GM19025 (cell line): ENCODE results near the gene SMARCD3.

Source experiments
- ATAC-seq: cut with Tn5 transposase; IDR thresholded peaks from one replicate; pipeline ENCODE4 v1.9.1; 2021; ENCODE audit warnings: mild to moderate bottlenecking, low read depth, moderate library complexity; ENCODE audit not compliant: unreplicated experiment

SMARCD3 gene

GRCh38 chr7:151238924-151239836 lies 9.3 kb downstream of the SMARCD3 start:
- ATAC-seq, result no peak

DNA sequence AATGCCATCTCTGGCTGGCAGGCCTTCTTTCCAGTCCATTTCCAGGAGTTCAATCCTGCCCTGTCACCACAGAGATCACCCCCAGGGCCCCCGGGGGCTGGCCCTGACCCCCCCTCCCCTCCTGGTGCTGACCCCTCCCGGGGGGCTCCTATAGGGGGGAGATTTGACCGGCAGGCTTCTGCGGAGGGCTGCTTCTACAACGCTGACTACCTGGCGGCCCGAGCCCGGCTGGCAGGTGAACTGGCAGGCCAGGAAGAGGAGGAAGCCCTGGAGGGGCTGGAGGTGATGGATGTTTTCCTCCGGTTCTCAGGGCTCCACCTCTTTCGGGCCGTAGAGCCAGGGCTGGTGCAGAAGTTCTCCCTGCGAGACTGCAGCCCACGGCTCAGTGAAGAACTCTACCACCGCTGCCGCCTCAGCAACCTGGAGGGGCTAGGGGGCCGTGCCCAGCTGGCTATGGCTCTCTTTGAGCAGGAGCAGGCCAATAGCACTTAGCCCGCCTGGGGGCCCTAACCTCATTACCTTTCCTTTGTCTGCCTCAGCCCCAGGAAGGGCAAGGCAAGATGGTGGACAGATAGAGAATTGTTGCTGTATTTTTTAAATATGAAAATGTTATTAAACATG lies 10.2 kb downstream of the SMARCD3 start:
- ATAC-seq, result no peak

DNA sequence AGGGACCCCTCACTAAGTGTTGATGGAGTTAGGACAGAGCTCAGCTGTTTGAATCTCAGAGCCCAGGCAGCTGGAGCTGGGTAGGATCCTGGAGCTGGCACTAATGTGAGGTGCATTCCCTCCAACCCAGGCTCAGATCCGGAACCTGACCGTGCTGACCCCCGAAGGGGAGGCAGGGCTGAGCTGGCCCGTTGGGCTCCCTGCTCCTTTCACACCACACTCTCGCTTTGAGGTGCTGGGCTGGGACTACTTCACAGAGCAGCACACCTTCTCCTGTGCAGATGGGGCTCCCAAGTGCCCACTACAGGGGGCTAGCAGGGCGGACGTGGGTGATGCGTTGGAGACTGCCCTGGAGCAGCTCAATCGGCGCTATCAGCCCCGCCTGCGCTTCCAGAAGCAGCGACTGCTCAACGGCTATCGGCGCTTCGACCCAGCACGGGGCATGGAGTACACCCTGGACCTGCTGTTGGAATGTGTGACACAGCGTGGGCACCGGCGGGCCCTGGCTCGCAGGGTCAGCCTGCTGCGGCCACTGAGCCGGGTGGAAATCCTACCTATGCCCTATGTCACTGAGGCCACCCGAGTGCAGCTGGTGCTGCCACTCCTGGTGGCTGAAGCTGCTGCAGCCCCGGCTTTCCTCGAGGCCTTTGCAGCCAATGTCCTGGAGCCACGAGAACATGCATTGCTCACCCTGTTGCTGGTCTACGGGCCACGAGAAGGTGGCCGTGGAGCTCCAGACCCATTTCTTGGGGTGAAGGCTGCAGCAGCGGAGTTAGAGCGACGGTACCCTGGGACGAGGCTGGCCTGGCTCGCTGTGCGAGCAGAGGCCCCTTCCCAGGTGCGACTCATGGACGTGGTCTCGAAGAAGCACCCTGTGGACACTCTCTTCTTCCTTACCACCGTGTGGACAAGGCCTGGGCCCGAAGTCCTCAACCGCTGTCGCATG lies 11.0 kb downstream of the SMARCD3 start:
- ATAC-seq, result no peak

- ATAC-seq, result no peak
Observed at GRCh38 chr7:151236406-151236805, 12.1 kb downstream of the SMARCD3 start.

DNA sequence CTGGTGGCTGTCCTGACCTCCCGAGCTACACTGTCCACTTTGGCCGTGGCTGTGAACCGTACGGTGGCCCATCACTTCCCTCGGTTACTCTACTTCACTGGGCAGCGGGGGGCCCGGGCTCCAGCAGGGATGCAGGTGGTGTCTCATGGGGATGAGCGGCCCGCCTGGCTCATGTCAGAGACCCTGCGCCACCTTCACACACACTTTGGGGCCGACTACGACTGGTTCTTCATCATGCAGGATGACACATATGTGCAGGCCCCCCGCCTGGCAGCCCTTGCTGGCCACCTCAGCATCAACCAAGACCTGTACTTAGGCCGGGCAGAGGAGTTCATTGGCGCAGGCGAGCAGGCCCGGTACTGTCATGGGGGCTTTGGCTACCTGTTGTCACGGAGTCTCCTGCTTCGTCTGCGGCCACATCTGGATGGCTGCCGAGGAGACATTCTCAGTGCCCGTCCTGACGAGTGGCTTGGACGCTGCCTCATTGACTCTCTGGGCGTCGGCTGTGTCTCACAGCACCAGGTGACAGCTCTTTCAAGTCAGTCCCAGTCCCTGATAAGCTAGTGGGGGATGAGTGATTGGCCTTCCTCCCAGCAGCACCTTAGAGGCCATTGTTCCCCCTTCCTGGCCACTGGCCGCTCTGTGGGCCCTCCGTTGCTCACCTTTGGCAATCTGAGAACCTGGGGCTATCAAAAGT lies 13.3 kb downstream of the SMARCD3 start:
- no peak for ATAC-seq

DNA sequence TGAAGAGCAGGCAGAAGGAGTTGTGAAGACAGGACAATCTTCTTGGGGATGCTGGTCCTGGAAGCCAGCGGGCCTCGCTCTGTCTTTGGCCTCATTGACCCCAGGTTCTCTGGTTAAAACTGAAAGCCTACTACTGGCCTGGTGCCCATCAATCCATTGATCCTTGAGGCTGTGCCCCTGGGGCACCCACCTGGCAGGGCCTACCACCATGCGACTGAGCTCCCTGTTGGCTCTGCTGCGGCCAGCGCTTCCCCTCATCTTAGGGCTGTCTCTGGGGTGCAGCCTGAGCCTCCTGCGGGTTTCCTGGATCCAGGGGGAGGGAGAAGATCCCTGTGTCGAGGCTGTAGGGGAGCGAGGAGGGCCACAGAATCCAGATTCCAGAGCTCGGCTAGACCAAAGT lies 14.7 kb downstream of the SMARCD3 start:
- no peak for ATAC-seq

DNA sequence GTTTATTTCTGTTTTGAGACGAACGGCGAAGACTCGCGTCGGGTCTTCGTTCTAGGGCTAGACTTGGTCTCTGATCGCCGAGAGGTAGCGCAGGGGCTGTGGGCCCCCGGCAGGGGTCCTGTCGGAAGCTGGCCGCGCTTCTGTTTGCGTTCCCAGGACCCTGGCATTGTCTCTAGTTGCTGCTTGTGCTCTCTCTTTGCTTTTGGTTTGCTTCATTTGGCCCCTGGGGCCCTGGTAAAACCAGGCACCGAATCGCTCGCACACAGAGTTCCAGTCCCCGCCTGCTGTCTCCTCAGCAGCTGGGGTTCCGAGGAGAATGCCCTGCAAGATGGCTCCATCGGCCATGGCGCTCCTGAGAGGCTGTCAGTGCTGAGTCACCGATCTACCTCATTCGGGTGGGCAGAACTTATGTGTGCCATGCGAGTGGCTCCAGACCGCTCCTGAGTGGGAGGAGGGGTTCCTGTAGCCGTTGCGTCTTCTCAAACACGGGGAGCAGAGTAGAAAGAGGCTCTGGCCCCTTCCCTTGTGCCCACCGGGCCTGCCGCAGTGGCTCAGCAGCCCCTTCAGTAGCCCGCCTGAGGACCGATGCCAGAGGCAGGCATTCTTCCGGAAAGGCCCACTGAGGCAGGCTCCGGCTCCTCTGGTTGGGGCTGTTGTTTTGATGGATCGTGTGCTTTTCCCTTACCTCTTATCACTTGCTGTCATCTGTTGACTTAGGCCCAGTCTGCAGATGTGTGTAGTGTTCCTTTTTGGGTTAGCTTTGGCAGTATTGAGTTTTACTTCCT lies 15.4 kb downstream of the SMARCD3 start:
- no peak for ATAC-seq

DNA sequence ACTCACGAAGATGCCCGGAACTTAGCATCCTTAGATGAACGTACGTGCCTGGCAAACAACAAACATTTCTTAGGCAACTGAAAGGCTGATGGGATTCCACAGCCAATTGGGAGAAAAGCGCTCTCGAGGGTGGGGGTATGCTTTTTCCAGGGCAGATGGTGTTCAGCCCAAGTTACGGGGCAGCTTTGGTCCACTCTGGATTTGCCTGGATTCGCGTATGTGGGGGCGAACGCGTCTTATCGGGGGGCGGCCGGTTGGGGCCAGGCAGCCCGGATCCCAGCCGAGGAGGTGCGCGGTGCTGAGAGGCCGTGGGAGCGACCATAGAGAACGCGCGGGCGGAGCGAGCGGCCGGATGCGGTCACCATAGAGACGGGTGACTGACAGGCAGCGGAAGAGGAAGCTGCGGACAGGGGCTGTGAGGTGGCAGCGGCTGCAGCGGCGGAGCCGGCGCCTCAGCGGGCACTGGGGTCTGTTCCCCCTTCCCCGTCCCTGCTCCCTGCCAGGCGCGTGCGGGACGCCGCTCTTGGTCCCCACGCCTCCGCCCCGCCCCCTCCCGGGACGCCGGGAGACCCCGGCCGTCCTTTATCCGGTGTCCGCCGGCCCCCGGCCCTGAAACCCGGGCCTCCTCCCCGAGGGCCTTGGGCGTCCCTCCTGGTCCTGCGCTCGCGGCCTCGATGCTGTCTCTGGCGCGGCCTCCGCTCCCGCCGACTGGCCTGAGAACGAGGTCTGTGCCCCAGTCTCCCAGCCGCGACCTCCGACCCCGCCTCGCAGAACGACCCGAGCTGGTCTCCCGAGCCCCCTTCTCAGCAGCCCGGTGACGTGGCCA lies 16.2 kb downstream of the SMARCD3 start, which contains the start of gene CHPF2:
TSS of gene CHPF2 (plus strand) at position 393 of the 826 bp plus-strand sequence. CDS start 1,529 bp downstream, outside the sequence.
- ATAC-seq, result peak; percentile 96

- ATAC-seq, result no peak
Observed at GRCh38 chr7:151231080-151231479, 17.4 kb downstream of the SMARCD3 start.

- no peak for ATAC-seq
Observed at GRCh38 chr7:151229249-151229648, 19.2 kb downstream of the SMARCD3 start.

DNA sequence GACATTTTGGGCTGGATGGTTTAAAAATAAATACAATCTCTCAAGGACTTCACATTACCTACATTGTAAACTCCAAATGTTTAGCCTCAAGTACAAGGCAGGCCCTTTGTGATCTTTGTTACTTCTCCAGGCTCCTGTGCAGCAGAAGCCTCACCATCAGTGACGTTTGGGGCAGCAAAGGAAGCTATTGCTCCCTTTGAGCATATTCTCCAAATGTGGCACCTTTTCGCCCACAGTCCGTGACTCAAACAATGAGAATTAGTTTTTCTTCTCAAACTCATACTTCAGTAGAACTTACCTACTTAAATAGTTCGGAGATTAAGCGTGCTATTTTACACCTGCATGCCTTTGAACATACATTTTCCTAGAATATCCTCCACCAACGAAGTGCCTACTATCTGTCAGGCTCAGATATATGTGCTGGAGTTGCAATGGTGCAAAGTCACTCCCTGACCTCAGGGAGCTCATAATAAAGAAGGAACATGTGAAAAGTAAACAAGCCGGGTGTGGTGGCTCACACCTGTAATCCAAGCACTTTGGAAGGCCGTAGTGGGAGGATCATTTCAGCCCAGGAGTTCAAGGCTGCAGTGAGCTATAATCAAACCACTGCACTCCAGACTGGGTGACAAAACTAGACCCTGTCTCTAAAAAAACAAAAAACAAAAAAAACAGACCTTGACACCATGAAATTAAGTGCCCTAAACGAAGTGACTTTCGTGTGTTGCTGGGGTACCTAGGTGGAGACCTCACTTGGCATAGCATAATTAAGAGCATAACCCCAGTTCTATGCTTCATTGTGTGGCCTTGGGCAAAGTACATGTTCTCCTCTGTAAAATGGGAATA lies 20.2 kb downstream of the SMARCD3 start:
- ATAC-seq, result no peak

DNA sequence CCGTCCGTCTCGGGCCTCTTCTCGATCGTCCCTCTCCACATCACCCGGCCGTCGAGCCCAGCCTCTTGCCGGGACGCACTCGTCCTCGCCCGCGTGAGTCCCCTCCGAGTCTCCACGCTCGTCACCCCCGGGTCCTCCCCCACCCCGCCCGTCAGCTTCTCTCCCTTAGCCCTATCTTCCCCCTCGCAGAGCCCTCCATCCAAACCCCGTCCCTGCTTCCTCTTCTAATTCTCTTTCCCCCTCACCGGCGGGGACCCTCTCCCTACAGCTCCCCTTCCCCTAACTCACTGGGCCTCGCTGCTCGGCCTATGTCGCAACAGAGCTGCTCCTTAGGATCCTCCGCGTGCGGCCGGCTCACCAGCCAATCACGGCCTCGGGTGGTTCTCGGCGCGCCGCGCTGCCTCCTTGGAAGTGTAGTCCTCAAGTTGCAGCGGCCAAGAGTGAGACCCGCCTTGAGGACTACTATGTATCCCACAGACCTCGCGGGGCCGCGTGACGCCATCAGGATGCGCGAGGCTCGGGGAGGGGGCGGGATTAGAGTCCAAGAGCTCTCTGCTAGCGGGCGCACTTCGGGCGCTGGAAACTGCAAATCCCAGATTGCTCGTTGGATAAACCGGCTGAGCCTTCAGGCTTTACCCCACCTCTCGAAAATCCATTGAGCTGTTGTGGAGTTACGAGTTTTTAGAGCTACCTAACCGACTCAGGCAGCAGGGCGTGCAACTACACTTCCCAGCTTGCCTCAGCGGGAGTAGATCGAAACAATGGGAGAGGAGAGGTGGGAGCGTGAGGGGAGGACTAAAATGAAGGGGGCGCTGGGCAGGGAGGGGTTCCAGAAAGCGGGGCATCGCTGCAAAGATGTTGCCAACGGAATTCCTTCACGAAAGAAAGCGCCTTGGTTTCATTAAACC lies 21.4 kb downstream of the SMARCD3 start, which contains the start of gene ABCF2:
TSS of gene ABCF2 (minus strand) at position 331 of the 908 bp plus-strand sequence. CDS start 747 bp downstream, outside the sequence.
- ATAC-seq, result peak; percentile 99

- no peak for ATAC-seq
Observed at GRCh38 chr7:151226560-151226874, 22.0 kb downstream of the SMARCD3 start.

- no peak for ATAC-seq
Observed at GRCh38 chr7:151225948-151226510, 22.5 kb downstream of the SMARCD3 start.

GRCh38 chr7:151223728-151224127 lies 24.8 kb downstream of the SMARCD3 start:
- no peak for ATAC-seq

- no peak for ATAC-seq
Observed at GRCh38 chr7:151218170-151218569, 30.3 kb downstream of the SMARCD3 start.
